GM21723 (cell line): ENCODE measurements around the gene MAP2K6.

Experiments used
- ATAC-seq: cut with Tn5 transposase; IDR thresholded peaks from one replicate; pipeline ENCODE4 v1.9.1; 2021; ENCODE audit warnings: mild to moderate bottlenecking, moderate library complexity; ENCODE audit not compliant: unreplicated experiment

Gene MAP2K6

GRCh38 chr17:69414408-69415274, at the start of gene MAP2K6:
Gene MAP2K6, plus strand, starts transcription at chr17:69414697. Its CDS starts 288 bp downstream, at chr17:69414985.
- ATAC-seq: peak; percentile 97

DNA sequence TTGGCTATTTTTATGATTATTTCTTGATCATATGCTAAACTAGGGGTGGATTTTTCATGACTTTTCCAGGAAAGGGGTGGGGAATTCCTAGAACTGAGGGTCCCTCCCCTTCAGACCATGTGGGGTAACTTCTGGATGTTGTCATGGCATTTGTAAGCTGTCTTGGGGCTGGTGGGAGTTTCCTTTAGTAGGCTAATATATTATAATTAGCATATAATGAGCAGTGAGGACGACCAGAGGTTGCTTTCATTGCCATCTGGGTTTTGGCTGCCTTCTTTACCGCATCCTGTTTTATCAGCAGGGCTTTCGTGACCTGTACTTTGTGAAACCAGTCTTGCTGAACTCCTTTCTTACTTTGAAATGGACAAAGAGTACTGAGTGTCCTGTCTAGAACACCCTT, 47.2 kb upstream of the MAP2K6 start:
- ATAC-seq: peak; percentile 87

DNA sequence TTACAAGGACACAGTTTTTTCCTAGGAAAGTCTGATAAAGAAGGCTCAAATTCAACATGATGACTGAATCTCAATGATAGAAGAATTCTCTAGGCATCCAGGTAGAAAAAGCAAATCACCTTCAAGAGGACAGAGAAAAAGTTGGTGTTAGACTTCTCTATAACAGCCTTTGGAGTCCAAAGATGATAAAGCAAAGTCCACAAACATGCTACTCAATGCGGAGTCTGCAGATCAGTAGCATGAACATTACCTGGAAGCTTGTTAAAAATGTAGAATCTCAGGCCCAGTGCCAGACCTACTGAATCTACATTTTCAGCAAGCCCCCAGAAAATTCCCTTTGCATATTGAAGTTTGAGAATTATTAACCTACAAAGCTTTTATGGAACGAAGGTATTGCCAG, 41.4 kb upstream of the MAP2K6 start:
- no peak for ATAC-seq

DNA sequence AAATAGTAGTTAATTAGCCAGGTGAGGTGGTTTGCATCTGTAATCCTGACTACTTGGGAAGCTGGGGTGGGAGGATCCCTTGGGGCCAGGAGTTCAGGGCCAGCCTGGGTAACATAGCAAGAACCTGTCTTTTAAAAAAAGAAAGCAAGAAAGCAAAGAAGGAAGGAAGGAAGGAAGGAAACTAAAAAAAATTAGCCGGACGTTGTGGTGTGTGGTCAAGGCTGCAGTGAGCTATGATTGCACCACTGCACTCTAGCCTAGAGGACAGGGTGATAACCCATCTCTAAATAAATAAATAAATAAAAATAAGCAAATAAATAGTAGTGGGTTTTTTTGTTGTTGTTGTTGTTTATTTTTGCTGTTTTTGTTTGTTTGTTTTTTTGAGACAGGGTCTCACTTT, 39.3 kb upstream of the MAP2K6 start:
- no peak for ATAC-seq

DNA sequence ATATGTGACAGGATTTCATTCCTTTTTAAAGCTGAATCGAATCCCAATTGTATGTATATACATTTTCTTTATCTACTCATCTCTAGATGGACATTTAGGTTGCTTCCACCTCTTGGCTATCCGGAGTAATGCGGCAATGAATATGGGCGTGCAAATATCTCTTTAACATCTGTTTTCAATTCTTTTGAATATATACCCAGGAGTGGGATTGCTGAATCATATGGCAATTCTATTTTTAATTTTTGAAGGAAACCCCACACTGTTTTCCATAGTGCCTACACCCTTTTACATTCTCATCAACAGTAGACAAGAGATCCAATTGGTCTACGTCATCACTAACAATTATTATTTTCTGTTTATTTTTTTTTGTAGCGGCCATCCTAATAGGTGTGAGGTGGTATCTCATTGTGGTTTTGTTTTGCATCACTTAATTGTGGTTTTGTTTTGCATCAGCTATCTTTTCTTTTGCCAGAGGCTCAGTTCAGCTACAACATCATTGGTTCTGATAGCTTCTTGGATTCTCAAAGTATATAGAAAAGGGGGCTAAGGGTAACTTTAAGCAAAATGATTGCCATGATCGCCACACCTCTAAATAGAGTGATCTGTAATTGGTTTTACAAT, 25.6 kb upstream of the MAP2K6 start:
- no peak for ATAC-seq

GRCh38 chr17:69390795-69391501, 23.5 kb upstream of the MAP2K6 start:
- no peak for ATAC-seq

GRCh38 chr17:69401251-69401650, 13.2 kb upstream of the MAP2K6 start:
- ATAC-seq: no peak

DNA sequence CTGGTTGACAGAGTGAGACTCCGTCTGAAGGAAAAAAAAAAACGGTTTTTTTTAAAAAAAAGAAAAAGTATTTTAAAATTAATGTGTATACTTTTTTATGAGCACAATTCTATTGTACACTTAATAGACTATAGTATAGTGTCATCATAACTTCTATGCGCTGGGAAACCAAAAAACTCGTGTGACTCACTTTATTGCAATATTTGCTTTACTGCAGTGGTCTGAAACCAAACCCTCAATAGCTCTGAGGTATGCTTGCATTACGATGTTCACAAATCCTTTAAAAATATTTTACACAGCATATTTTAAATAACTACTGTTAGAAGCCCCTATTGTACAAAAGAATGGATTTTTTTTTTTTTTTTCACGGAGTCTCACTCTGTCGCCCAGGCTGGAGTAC, 12.4 kb upstream of the MAP2K6 start:
- ATAC-seq: no peak

DNA sequence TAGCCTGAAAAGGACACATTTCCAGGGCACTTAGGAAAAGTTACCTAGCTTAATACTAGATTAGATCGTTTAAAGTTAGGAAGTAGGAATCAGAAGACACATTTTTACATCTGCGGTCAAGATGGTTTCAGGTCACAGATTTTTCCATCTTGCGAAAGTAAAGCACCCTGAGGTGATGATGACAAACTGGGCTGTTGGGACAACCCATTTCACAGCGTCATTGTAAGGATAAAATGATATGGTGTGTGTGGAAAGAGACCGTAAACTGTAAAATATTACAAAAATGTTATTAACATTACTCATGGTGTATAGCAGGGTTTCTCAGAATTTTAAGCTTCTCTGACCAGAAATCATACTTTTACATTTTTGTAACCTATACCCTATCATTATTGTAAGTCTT, 10.1 kb upstream of the MAP2K6 start:
- no peak for ATAC-seq

- no peak for ATAC-seq
Measured at GRCh38 chr17:69405096-69405495, 9.4 kb upstream of the MAP2K6 start.

DNA sequence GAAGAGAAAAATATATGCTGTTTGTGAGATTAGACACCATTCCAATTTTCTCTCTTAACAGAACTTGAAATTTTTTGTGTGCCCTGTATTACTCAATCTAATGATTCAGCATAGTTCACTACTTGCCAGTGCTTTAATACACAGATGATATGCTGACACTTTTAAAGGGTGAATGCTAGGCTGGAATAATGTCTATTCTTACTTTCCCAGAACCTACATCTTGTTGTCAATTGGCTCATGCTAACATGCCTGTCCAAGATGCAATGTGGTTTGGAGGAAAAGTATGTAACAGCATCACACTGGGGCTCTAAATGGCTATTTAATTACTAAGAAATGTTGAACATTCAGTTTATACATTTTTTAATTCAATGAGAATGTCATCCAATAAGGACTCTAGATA, 7.6 kb upstream of the MAP2K6 start:
- no peak for ATAC-seq

DNA sequence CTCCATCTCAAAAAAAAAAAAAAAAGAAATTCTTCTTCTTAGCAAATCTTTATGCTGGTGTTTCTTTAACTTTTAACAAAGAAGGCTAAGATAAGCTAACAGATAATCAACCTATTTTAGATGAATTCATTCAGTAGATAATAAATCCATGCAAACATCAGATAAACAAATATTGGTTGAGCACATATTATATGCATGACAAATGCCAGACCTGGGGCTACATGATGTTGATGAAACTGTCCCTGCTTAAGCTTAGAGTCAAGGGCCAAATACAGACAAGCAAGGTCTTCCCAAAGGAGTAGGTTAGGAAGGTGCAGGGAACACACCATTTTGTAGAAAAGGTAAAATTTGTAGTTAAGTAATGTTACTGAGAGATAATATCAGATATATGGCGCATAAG, 6.7 kb upstream of the MAP2K6 start:
- ATAC-seq: no peak

GRCh38 chr17:69410671-69411070, 3.8 kb upstream of the MAP2K6 start:
- no peak for ATAC-seq

DNA sequence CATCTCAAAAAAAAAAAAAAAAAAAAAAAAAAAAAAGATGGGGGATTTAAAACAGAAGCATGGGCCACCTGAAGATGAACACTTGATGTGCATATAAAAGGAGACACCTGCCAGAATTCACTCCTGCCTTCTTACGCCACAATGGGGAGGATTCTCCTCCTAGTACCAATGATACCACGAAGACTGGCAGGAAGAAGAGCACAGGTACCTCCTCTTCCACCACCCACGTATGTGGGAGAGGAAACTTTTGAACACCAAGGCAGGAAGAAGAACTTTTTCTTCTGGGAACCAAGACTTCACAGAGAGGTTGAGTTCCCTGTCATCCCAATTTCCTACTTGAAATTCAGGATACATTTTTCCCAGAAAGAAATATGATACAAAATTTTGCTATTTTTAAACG, 2.7 kb upstream of the MAP2K6 start:
- ATAC-seq: no peak

DNA sequence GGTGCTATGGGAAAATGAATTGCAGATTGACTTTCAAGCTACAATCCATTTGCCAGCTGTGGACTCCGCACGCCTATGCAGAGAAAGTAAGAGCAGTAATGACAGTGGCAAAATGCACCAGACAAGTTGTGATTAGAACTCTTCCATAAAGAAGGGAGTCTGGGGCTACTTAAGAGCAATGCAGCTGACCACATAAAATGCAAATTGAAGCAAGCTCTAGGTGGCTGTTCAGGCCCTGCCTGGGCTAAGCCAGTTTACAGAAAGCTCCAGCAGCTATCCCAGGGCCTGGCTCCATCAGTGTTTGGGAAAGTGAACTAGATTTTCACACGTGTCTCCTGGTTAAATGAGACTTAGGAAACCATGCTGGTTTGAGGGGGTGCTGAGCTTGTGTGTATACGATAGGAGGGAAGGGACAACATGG, 2.2 kb upstream of the MAP2K6 start:
- ATAC-seq: no peak

- no peak for ATAC-seq
Measured at GRCh38 chr17:69415431-69415830, 934 bp downstream of the MAP2K6 start.

GRCh38 chr17:69417545-69418483, 3.3 kb downstream of the MAP2K6 start:
- ATAC-seq: no peak

- ATAC-seq: no peak
Measured at GRCh38 chr17:69418535-69418934, 4.0 kb downstream of the MAP2K6 start.

DNA sequence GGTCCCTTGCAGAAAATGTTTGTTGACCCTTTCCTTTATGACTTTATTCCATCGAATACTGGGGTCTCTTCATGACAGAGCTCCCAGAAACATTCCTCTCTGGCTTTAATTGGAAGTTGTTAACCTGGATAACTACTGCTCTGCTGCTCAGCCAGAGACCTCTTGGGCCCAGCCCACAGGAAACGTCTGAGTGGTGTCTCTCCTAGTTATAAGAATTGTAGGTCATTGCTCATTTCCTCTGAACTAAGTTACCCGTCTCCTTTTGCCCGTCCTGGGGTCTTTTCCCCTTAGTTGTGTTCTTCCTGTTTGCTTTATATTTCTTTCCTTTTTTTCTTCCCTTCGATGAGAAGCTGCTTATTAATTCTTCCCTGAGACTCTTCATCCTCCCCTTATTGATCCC, 9.0 kb downstream of the MAP2K6 start:
- ATAC-seq: no peak

DNA sequence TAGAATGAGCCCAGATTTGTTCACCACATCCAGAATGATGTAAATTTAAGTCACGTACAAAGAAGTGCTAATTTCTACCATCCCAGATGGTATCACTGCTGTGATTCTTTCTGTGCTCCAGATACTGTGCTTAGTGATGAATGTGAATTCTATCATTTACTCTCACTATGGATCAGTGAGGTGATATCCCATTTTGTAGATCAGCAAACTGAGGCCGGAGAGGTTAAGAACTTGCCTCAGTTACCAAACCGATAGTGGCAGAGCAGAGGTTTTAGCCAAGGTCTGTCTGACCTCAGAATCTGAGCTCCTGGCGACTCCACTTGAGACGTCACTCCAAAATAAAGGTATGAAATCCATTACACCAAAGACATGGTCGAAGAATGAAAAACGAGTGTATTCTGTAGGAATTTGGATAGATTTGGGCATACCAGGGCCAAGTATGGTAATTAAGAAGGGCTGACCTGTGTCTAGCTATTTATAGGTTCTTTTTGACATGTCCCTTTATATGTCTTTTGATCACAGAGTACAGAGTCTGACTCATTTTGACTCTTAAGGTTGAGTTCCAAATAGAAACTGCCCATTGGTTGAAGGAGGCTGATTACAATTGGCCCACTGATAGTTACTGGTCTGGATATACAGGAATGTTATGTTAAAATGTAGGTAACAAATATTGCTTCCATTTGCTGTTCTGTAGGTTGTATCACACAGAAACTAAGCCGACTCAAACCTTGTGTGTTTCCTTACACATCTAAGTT, 10.0 kb downstream of the MAP2K6 start:
- ATAC-seq: no peak
